IPS-18a (cell line): ENCODE data around the gene RBM7.

Source experiments
- H3K27ac ChIP-seq: one replicate; pipeline ENCODE4 v1.5.1; 2013; ENCODE audit warnings: low read length
- H3K27me3 ChIP-seq: one replicate; pipeline ENCODE4 v1.6.1; 2013; ENCODE audit warnings: mild to moderate bottlenecking, low read length; ENCODE audit not compliant: control insufficient read depth, insufficient read depth
- H3K36me3 ChIP-seq: one replicate; pipeline ENCODE4 v1.6.1; 2013; ENCODE audit warnings: low read depth, low read length; ENCODE audit not compliant: control insufficient read depth
- H3K4me1 ChIP-seq: one replicate; pipeline ENCODE4 v1.6.1; 2013; ENCODE audit warnings: low read depth, low read length; ENCODE audit not compliant: control insufficient read depth
- H3K4me3 ChIP-seq: one replicate; pipeline ENCODE4 v1.5.1; 2013; ENCODE audit warnings: low read length
- H3K9ac ChIP-seq: one replicate; pipeline ENCODE4 v1.6.1; 2013; ENCODE audit warnings: mild to moderate bottlenecking, low read length, moderate library complexity
- H3K9me3 ChIP-seq: one replicate; pipeline ENCODE4 v1.6.1; 2013; ENCODE audit warnings: low read depth, low read length; ENCODE audit not compliant: control insufficient read depth

The RBM7 gene

GRCh38 chr11:114439229-114440120 lies 39.0 kb downstream of the RBM7 start, which contains the start of gene REXO2:
REXO2 (plus strand) TSS chr11:114439467; CDS start chr11:114439529, 62 bp downstream.
- H3K4me3 ChIP-seq = peak within 1 kb of the TSS; percentile 92
- peak within 1 kb of the TSS; percentile 71 for H3K27ac ChIP-seq
- H3K4me1 ChIP-seq = peaks cover 34% of the 10 kb centered on the region
- H3K27me3 ChIP-seq = no peaks in the 10 kb centered on the region
- H3K9me3 ChIP-seq = no peaks in the 10 kb centered on the region
- H3K36me3 ChIP-seq = peaks cover 12% of the 10 kb centered on the region
- peak within 1 kb of the TSS; percentile 89 for H3K9ac ChIP-seq

GRCh38 chr11:114440121-114440860 lies 39.8 kb downstream of the RBM7 start:
- Histone ChIP-seq H3K9me3 (no peaks in the 10 kb centered on the region), H3K36me3 (peaks cover 15% of the 10 kb centered on the region), H3K27me3 (no peaks in the 10 kb centered on the region), H3K9ac (peak overlapping the region; percentile 89), H3K4me3 (peak overlapping the region; percentile 92), H3K27ac (peak overlapping the region; percentile 71), H3K4me1 (peaks cover 34% of the 10 kb centered on the region)

- H3K9ac ChIP-seq = peak overlapping the region; percentile 89
- H3K27me3 ChIP-seq = no peaks in the 10 kb centered on the region
- no peaks in the 10 kb centered on the region for H3K9me3 ChIP-seq
- H3K36me3 ChIP-seq = peaks cover 19% of the 10 kb centered on the region
- peaks cover 34% of the 10 kb centered on the region for H3K4me1 ChIP-seq
- H3K27ac ChIP-seq = no peak overlapping the region
- peak overlapping the region; percentile 92 for H3K4me3 ChIP-seq
Observed at GRCh38 chr11:114440971-114441763, 40.7 kb downstream of the RBM7 start.

- Histone ChIP-seq H3K4me3 (no peak overlapping the region), H3K27ac (no peak overlapping the region), H3K9me3 (no peaks in the 10 kb centered on the region), H3K9ac (no peak overlapping the region), H3K36me3 (peaks cover 23% of the 10 kb centered on the region), H3K27me3 (no peaks in the 10 kb centered on the region), H3K4me1 (peaks cover 34% of the 10 kb centered on the region)
Observed at GRCh38 chr11:114441921-114442320, 41.5 kb downstream of the RBM7 start.

- Histone ChIP-seq H3K4me1 (peaks cover 33% of the 10 kb centered on the region), H3K27me3 (no peaks in the 10 kb centered on the region), H3K27ac (no peak overlapping the region), H3K4me3 (no peak overlapping the region), H3K36me3 (peaks cover 24% of the 10 kb centered on the region), H3K9me3 (no peaks in the 10 kb centered on the region), H3K9ac (no peak overlapping the region)
Observed at GRCh38 chr11:114442536-114442935, 42.1 kb downstream of the RBM7 start.

- Histone ChIP-seq H3K9ac (no peak overlapping the region), H3K4me1 (no peaks in the 10 kb centered on the region), H3K27me3 (no peaks in the 10 kb centered on the region), H3K27ac (no peak overlapping the region), H3K9me3 (no peaks in the 10 kb centered on the region), H3K4me3 (no peak overlapping the region), H3K36me3 (peaks cover 56% of the 10 kb centered on the region)
Observed at GRCh38 chr11:114447444-114447843, 47.0 kb downstream of the RBM7 start.

- Histone ChIP-seq H3K9ac (no peak overlapping the region), H3K27ac (no peak overlapping the region), H3K4me1 (no peaks in the 10 kb centered on the region), H3K27me3 (no peaks in the 10 kb centered on the region), H3K4me3 (no peak overlapping the region), H3K36me3 (peaks cover 56% of the 10 kb centered on the region), H3K9me3 (no peaks in the 10 kb centered on the region)
Observed at GRCh38 chr11:114447892-114448291, 47.4 kb downstream of the RBM7 start.

GRCh38 chr11:114448749-114449482 lies 48.5 kb downstream of the RBM7 start:
- no peak overlapping the region for H3K4me3 ChIP-seq
- no peak overlapping the region for H3K27ac ChIP-seq
- H3K9me3 ChIP-seq = no peaks in the 10 kb centered on the region
- no peaks in the 10 kb centered on the region for H3K4me1 ChIP-seq
- no peaks in the 10 kb centered on the region for H3K27me3 ChIP-seq
- H3K9ac ChIP-seq = no peak overlapping the region
- peaks cover 53% of the 10 kb centered on the region for H3K36me3 ChIP-seq

GRCh38 chr11:114449845-114450244 lies 49.4 kb downstream of the RBM7 start:
- Histone ChIP-seq H3K36me3 (peaks cover 47% of the 10 kb centered on the region), H3K27ac (no peak overlapping the region)

GRCh38 chr11:114452399-114452798 lies 51.9 kb downstream of the RBM7 start:
- Histone ChIP-seq H3K27ac (no peak overlapping the region), H3K4me3 (no peak overlapping the region), H3K4me1 (peaks cover 10% of the 10 kb centered on the region), H3K9ac (no peak overlapping the region), H3K36me3 (peaks cover 39% of the 10 kb centered on the region), H3K27me3 (no peaks in the 10 kb centered on the region), H3K9me3 (no peaks in the 10 kb centered on the region)

More at GRCh38 chr11:114449845-114450244, 49.4 kb downstream of the RBM7 start:
- Histone ChIP-seq H3K9me3 (no peaks in the 10 kb centered on the region), H3K4me1 (peaks cover under 1% of the 10 kb centered on the region), H3K4me3 (no peak overlapping the region), H3K27me3 (no peaks in the 10 kb centered on the region), H3K9ac (no peak overlapping the region)
